Measurements from ENCODE around the gene RER1. TPM values are rescaled to one million over a fixed set of nuclear protein-coding genes. Genes with fewer than 3 reads are reported as not detected.

The RER1 gene
- total RNA-seq, 4 donors from 2014 or later = 42.9 to 141 (median 120) TPM

DNA sequence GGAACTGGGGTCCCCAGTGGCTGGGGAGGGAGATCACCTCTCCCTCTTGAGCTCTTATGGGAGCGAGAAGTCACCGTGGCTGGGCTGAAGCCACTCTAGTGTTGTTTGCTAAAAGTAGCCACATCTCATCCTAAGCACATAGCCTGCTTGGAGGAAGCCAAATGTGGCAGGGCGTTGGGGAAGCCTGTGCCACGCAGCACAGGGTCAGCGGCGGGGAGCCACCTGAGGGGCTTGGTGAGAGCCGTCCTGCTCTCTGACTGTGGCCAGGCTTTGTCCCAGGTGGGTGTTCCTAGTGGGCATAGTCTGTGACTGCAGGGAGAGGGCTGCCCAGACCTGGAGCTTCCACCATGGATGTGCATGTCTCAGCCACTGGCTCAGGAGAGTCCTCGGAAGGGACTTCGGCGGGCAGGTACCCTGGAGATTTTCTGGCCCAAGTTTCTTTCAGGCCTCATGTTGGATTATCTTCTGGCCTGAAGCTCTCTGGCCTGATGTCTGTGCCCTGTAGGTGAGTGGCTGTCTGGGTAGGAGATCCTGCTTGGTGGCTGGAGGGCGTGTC, 39.2 kb upstream of the RER1 start:
- DNase-seq = no peak
- no peaks in the 10 kb centered on the region for H3K27me3 ChIP-seq
- TF ChIP-seq, protein P1, sequence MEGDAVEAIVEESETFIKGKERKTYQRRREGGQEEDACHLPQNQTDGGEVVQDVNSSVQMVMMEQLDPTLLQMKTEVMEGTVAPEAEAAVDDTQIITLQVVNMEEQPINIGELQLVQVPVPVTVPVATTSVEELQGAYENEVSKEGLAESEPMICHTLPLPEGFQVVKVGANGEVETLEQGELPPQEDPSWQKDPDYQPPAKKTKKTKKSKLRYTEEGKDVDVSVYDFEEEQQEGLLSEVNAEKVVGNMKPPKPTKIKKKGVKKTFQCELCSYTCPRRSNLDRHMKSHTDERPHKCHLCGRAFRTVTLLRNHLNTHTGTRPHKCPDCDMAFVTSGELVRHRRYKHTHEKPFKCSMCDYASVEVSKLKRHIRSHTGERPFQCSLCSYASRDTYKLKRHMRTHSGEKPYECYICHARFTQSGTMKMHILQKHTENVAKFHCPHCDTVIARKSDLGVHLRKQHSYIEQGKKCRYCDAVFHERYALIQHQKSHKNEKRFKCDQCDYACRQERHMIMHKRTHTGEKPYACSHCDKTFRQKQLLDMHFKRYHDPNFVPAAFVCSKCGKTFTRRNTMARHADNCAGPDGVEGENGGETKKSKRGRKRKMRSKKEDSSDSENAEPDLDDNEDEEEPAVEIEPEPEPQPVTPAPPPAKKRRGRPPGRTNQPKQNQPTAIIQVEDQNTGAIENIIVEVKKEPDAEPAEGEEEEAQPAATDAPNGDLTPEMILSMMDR (IDR thresholded peaks at IDR 0.05) = no peak
- no peak for TF ChIP-seq POLR2A (IDR thresholded peaks at IDR 0.05)
- H3K27ac ChIP-seq = no peak overlapping the region
- no peaks in the 10 kb centered on the region for H3K36me3 ChIP-seq
- no peaks in the 10 kb centered on the region for H3K9me3 ChIP-seq
- no peaks in the 10 kb centered on the region for H3K4me1 ChIP-seq
- no peak overlapping the region for H3K4me3 ChIP-seq

DNA sequence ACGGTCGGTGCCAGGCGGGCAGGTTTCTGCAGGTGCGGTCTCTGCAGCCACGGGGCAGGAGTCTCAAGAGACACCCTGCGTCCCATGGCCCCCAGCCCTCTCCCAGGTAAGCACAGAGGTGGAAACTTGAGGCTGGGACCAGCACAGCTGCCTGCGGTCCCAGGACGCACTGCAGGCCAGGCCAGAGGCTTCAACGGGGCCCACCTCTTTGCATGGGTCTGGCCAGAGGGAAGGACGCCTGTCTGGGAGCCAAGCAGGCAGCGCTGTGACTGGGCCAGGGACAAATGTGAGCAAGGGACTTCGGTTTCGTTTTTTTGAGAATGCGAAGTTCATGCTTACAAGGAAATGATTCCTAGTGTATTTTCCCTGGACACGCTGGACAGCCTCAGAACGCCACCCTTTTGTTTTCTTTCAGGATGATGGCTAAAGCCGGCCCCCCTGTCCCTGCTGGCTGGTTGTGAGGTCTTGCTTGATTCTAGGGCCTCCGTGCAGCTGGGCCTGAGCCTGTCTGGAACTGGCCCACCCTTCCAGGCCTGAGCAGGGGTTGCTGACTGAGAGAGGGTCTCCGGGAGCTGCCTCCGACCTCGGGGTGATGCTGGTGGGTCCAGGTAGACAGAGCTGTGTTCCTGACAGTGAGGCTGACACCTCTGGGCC, 38.6 kb upstream of the RER1 start:
- no peak for DNase-seq
- H3K4me1 ChIP-seq = no peaks in the 10 kb centered on the region
- H3K27ac ChIP-seq = no peak overlapping the region
- H3K4me3 ChIP-seq = no peak overlapping the region
- no peaks in the 10 kb centered on the region for H3K9me3 ChIP-seq
- TF ChIP-seq, protein P1 (IDR thresholded peaks at IDR 0.05) = no peak
- TF ChIP-seq POLR2A (IDR thresholded peaks at IDR 0.05) = no peak
- no peaks in the 10 kb centered on the region for H3K36me3 ChIP-seq
- H3K27me3 ChIP-seq = no peaks in the 10 kb centered on the region

DNA sequence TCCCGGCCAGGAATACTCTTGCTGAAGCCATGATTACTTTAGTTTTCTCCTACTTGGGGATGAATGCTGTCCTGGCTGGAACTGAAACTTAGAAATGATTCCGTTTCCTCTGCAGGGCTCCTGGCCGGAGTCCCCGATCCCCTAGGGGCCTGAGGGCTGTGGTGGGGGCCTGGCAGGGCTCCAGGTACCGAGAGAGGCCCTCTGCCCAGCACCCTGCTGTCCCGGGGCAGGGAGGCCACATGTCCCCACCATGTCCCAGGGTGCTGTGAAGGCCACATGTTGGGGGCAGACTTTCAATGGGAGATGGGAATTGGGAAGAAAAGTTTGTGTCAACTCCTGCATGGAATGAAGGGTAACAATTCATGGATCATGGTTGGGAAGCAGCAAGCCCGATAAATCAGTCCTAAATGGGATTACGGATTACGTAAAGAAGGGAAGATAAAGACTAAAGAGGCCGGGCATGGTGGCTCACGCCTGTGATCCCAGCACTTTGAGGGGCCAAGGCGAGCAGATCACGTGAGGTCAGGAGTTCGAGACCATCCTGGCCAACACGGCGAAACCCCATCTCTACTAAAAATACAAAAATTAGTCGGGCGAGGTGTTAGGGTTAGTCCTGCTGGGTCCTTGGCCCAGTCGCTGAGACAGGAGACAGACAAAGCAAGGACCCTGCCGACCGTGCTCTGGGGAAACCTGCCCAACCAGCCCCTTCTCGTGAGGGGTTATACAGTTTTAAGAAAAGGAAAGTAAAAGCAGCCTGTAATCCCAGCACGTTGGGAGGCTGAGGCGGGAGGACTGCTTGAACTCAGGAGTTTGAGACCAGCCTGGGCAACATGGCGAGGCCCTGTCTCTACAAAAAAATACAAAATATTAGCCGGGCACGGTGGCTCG, 37.8 kb upstream of the RER1 start:
- TF ChIP-seq, protein P1 (IDR thresholded peaks at IDR 0.05) = no peak
- no peak for TF ChIP-seq POLR2A (IDR thresholded peaks at IDR 0.05)
- Histone ChIP-seq H3K27ac (no peak overlapping the region), H3K36me3 (no peaks in the 10 kb centered on the region), H3K9me3 (no peaks in the 10 kb centered on the region), H3K4me3 (no peak overlapping the region), H3K27me3 (no peaks in the 10 kb centered on the region), H3K4me1 (no peaks in the 10 kb centered on the region)
- no peak for DNase-seq

DNA sequence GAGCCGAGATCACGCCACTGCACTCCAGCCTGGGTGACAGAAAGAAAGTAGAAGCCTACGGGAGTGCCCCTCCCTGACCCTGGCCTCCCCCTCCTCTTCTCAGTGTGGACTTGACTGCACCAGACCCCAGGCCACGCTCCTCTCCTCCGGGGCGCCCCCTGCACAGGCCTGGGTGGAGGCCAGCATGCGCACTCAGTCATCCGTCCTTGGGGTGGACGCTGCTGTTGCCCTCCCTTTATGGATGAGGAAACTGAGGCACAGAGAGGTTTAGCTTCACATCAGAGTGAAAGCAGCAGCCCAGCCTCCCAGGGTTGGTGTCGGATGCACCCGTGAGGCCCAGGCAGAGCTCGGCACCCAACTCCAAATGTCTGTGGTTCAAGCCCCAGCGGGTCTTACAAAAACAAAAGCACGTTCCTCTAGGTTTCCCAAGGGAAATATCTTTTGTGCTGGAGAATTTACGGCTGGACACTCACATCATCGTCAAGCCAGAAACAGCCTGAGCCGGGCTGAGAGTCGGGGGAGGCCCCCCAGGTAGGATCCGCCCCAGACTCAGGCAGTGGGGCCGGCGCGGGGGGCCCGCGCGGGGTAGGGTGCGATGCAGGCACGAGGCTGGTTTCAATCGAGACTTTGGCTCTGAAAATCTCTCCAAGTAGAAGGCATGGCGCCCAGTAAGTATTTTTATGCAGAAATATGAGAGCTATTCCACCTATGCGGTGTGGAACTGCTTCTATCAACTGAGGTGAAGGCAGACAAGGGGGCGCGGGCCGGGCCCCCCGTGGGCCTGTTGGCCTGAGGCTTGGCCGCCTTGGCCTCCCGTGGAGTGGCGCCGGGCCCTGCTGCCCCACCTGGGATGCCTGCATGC, 36.9 kb upstream of the RER1 start:
- no peak for DNase-seq
- no peaks in the 10 kb centered on the region for H3K9me3 ChIP-seq
- no peaks in the 10 kb centered on the region for H3K4me1 ChIP-seq
- H3K36me3 ChIP-seq = no peaks in the 10 kb centered on the region
- H3K4me3 ChIP-seq = no peak overlapping the region
- no peak overlapping the region for H3K27ac ChIP-seq
- TF ChIP-seq POLR2A (IDR thresholded peaks at IDR 0.05) = no peak
- TF ChIP-seq, protein P1 (IDR thresholded peaks at IDR 0.05) = no peak
- H3K27me3 ChIP-seq = no peaks in the 10 kb centered on the region
